PFSK-1 (cell line): ENCODE results near the gene C22orf23.

Source experiments
- FOXP2 ChIP-seq: optimal IDR thresholded peaks from 2 replicates; pipeline ENCODE3; 2011; ENCODE audit warnings: borderline replicate concordance, control low read depth, inconsistent platforms; ENCODE audit not compliant: insufficient read depth; ENCODE audit errors: extremely low read length, extremely low read depth
- POLR2AphosphoS5 ChIP-seq: IDR thresholded peaks from 2 replicates; pipeline ENCODE4 v1.6.1; 2012; ENCODE audit warnings: low read depth, mild to moderate bottlenecking, control low read depth, low read length, moderate library complexity
- REST ChIP-seq, 2 experiments: IDR thresholded peaks; 2 replicates each; pipeline versions ENCODE4 v1.6.1 to v1.8.0; 2011 to 2012; ENCODE audit warnings: low read depth in 2 of 2, low read length in 2 of 2, control low read depth in 1 of 2, inconsistent platforms in 1 of 2, mild to moderate bottlenecking in 1 of 2, moderate library complexity in 1 of 2; ENCODE audit not compliant: insufficient read depth in 1 of 2
- SIN3A ChIP-seq: IDR thresholded peaks from 2 replicates; pipeline ENCODE4 v1.6.1; 2012; ENCODE audit warnings: mild to moderate bottlenecking, low read length, moderate library complexity, borderline replicate concordance; ENCODE audit not compliant: insufficient read depth
- TAF1 ChIP-seq: IDR thresholded peaks from 2 replicates; pipeline ENCODE4 v1.6.1; 2012; ENCODE audit warnings: low read length, control low read depth, borderline replicate concordance; ENCODE audit not compliant: insufficient read depth

- TF ChIP-seq TAF1 = no peak
- no peak for TF ChIP-seq POLR2AphosphoS5
- no peak for TF ChIP-seq REST (IDR thresholded peaks at IDR 0.05; ENCODE audit: insufficient read depth in 1 of 2, low read depth in 2 of 2, low read length in 2 of 2)
- no peak for TF ChIP-seq FOXP2
- no peak for TF ChIP-seq SIN3A
Observed at GRCh38 chr22:37991731-37992442, 38.5 kb upstream of the C22orf23 start.
